Neutrophil (primary cell): ENCODE results near the gene BCR.

ENCODE experiments used
- H3K27ac ChIP-seq: fragments of 200-600 bp; sonication (generic); 2 replicates; pipeline ENCODE4 v1.5.1; 2016; ENCODE audit warnings: mild to moderate bottlenecking, moderate library complexity
- H3K27me3 ChIP-seq: fragments of 200-600 bp; sonication (generic); 2 replicates; pipeline ENCODE4 v1.6.0; 2016; ENCODE audit warnings: mild to moderate bottlenecking
- H3K36me3 ChIP-seq: fragments of 200-600 bp; sonication (generic); 2 replicates; pipeline ENCODE4 v1.5.1; 2017
- H3K4me1 ChIP-seq, 2 experiments: fragments of 200-600 bp in 1 of 2; sonication (generic) in 1 of 2; 1 replicate in 1 of 2; 2 replicates in 1 of 2; pipeline versions ENCODE4 v1.5.1 to v1.6.1; 2013 to 2016; ENCODE audit warnings: low read depth in 1 of 2, low read length in 1 of 2, mild to moderate bottlenecking in 1 of 2, moderate library complexity in 1 of 2; ENCODE audit not compliant: control insufficient read depth in 1 of 2, insufficient read depth in 1 of 2
- H3K4me3 ChIP-seq, 2 experiments: fragments of 200-600 bp in 1 of 2; sonication (generic) in 1 of 2; 1 replicate in 1 of 2; 2 replicates in 1 of 2; pipeline ENCODE4 v1.5.1; 2013 to 2016; ENCODE audit warnings: low read depth in 1 of 2, low read length in 1 of 2, mild to moderate bottlenecking in 1 of 2, moderate library complexity in 1 of 2
- H3K9me3 ChIP-seq: fragments of 200-600 bp; sonication (generic); 2 replicates; pipeline ENCODE4 v1.5.1; 2016
- TF ChIP-seq, protein P1 (sequence below): fragments of 200-600 bp; sonication (generic); IDR thresholded peaks from 2 replicates; pipeline ENCODE4 v1.5.1; 2016; ENCODE audit warnings: antibody characterized with exemption

BCR gene

DNA sequence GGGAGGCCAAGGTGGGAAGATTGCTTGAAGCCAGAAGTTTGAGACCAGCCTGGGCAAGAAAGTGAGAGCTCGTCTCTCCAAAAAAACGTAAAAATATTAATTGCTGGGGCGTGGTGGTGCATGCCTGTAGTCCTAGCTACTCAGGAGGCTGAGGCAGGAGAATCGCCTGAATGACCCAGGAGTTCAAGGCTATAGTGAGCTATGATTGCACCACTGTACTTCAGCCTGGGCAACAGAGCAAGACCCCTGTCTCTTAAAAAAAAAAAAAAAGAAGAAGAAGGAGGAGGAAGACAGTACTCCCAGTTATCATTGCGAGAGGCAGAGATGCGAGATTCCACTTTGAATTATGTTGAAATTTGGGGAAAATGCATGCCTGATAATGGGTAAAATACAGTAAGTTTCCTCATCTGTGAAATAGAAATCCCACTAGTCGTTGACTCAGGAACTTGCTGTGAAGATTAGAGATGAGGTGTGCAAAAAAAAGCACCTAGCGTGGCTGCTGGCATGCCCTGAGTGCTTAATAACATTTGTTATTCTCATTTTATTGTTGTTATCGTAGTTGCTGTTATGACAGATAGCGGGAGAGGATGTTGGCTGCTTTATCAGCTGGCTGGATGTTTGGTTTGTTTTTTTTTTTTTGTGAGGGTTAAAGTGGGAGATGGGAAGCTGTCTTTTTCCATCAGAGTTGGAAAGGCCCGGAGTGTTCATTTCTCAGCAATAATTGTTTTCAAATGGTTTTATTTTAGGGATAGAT, 33.4 kb downstream of the BCR start:
- no peak overlapping the region for H3K4me3 ChIP-seq
- no peaks in the 10 kb centered on the region for H3K27me3 ChIP-seq
- no peaks in the 10 kb centered on the region for H3K9me3 ChIP-seq
- H3K36me3 ChIP-seq = no peaks in the 10 kb centered on the region
- H3K4me1 ChIP-seq = peaks cover 41 to 57% of the 10 kb centered on the region in 2 experiments
- TF ChIP-seq, protein P1, sequence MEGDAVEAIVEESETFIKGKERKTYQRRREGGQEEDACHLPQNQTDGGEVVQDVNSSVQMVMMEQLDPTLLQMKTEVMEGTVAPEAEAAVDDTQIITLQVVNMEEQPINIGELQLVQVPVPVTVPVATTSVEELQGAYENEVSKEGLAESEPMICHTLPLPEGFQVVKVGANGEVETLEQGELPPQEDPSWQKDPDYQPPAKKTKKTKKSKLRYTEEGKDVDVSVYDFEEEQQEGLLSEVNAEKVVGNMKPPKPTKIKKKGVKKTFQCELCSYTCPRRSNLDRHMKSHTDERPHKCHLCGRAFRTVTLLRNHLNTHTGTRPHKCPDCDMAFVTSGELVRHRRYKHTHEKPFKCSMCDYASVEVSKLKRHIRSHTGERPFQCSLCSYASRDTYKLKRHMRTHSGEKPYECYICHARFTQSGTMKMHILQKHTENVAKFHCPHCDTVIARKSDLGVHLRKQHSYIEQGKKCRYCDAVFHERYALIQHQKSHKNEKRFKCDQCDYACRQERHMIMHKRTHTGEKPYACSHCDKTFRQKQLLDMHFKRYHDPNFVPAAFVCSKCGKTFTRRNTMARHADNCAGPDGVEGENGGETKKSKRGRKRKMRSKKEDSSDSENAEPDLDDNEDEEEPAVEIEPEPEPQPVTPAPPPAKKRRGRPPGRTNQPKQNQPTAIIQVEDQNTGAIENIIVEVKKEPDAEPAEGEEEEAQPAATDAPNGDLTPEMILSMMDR = no peak
- peak overlapping the region; percentile 43 for H3K27ac ChIP-seq

GRCh38 chr22:23214398-23214797, 34.1 kb downstream of the BCR start:
- Histone ChIP-seq H3K27me3 (no peaks in the 10 kb centered on the region), H3K9me3 (no peaks in the 10 kb centered on the region), H3K4me3 (no peak overlapping the region), H3K4me1 (peaks cover 48 to 63% of the 10 kb centered on the region in 2 experiments), H3K27ac (peak overlapping the region; percentile 43), H3K36me3 (no peaks in the 10 kb centered on the region)
- TF ChIP-seq, protein P1 = no peak

GRCh38 chr22:23215294-23216241, 35.3 kb downstream of the BCR start:
- no peaks in the 10 kb centered on the region for H3K27me3 ChIP-seq
- H3K36me3 ChIP-seq = no peaks in the 10 kb centered on the region
- no peaks in the 10 kb centered on the region for H3K9me3 ChIP-seq
- peaks cover 60 to 75% of the 10 kb centered on the region in 2 experiments for H3K4me1 ChIP-seq
- H3K27ac ChIP-seq = peak overlapping the region; percentile 85
- no peak overlapping the region for H3K4me3 ChIP-seq
- TF ChIP-seq, protein P1 = no peak

GRCh38 chr22:23216461-23217170, 36.3 kb downstream of the BCR start:
- Histone ChIP-seq H3K27me3 (no peaks in the 10 kb centered on the region), H3K27ac (peak overlapping the region; percentile 85), H3K4me1 (peaks cover 70 to 85% of the 10 kb centered on the region in 2 experiments), H3K9me3 (no peaks in the 10 kb centered on the region), H3K36me3 (no peaks in the 10 kb centered on the region), H3K4me3 (peak overlapping the region; percentile 9 to 33)
- TF ChIP-seq, protein P1 = no peak
